Measurements from ENCODE around the gene PRKAR2A.
A peak's percentile ranks its signal among the peaks of the same experiment; 100 is the strongest.
"Not testable (repeated sequence)": the region's sequence is repeated elsewhere in the genome, so short reads cannot be mapped to it uniquely, and the experiment has no call there.

The PRKAR2A gene

GRCh38 chr3:48723725-48724124, 123.9 kb downstream of the PRKAR2A start:
- no peak for DNase-seq

GRCh38 chr3:48723293-48723692, 124.4 kb downstream of the PRKAR2A start:
- not testable (repeated sequence) for DNase-seq

GRCh38 chr3:48716982-48717746, 130.5 kb downstream of the PRKAR2A start, which contains the start of gene IP6K2:
Gene IP6K2 (minus strand): TSS chr3:48717221. CDS start chr3:48695291, 21,930 bp downstream.
- peak; percentile 97 for DNase-seq

GRCh38 chr3:48716508-48716981, 131.1 kb downstream of the PRKAR2A start:
- DNase-seq: no peak

- DNase-seq: no peak
These were observed 132.4 kb downstream of the PRKAR2A start for GRCh38 chr3:48715174-48715800.

GRCh38 chr3:48711727-48712126, 135.9 kb downstream of the PRKAR2A start:
- DNase-seq: no peak

- DNase-seq: no peak
These were observed 138.6 kb downstream of the PRKAR2A start for GRCh38 chr3:48709051-48709461.

- DNase-seq: no peak
These were observed 139.2 kb downstream of the PRKAR2A start for GRCh38 chr3:48708481-48708889.

- DNase-seq: no peak
These were observed 140.5 kb downstream of the PRKAR2A start for GRCh38 chr3:48707157-48707556.

GRCh38 chr3:48702320-48702920, 145.3 kb downstream of the PRKAR2A start:
- no peak for DNase-seq

- DNase-seq: no peak
These were observed 146.8 kb downstream of the PRKAR2A start for GRCh38 chr3:48700731-48701405.

GRCh38 chr3:48698891-48699290, 148.8 kb downstream of the PRKAR2A start:
- no peak for DNase-seq

- DNase-seq: no peak
These were observed 149.7 kb downstream of the PRKAR2A start for GRCh38 chr3:48697952-48698351.

- DNase-seq: no peak
These were observed 151.1 kb downstream of the PRKAR2A start for GRCh38 chr3:48696601-48697000.
